ENCODE data around the gene TECPR2. TPM values are rescaled to one million over a fixed set of nuclear protein-coding genes. Genes with fewer than 3 reads are reported as not detected.

TECPR2 gene
- total RNA-seq, 1 donor from 2014 or later, result 5.1 TPM

GRCh38 chr14:102318781-102319276 lies 43.9 kb upstream of the TECPR2 start:
- H3K4me3 ChIP-seq (ENCODE audit: low read depth, low read length), result peak overlapping the region; percentile 69
- DNase-seq (ENCODE audit: low read depth), result no peak
- TF ChIP-seq CTCF (conservative IDR thresholded peaks at IDR 0.05; ENCODE audit: low read depth, low read length), result no peak

- H3K4me3 ChIP-seq (ENCODE audit: low read depth, low read length), result peak within 1 kb of the TSS; percentile 69
- no peak for TF ChIP-seq CTCF (conservative IDR thresholded peaks at IDR 0.05; ENCODE audit: low read depth, low read length)
- no peak for DNase-seq (ENCODE audit: low read depth)
Measured at GRCh38 chr14:102319351-102320032, 43.2 kb upstream of the TECPR2 start, which contains the start of gene ZNF839. Gene ZNF839 (plus strand): TSS chr14:102319746. CDS start chr14:102319766, 20 bp downstream.

GRCh38 chr14:102320033-102320660 lies 42.6 kb upstream of the TECPR2 start:
- H3K4me3 ChIP-seq (ENCODE audit: low read depth, low read length), result peak overlapping the region; percentile 69
- TF ChIP-seq CTCF (conservative IDR thresholded peaks at IDR 0.05; ENCODE audit: low read depth, low read length), result no peak
- no peak for DNase-seq (ENCODE audit: low read depth)

GRCh38 chr14:102320671-102321455 lies 41.9 kb upstream of the TECPR2 start:
- no peak for TF ChIP-seq CTCF (conservative IDR thresholded peaks at IDR 0.05; ENCODE audit: low read depth, low read length)
- DNase-seq (ENCODE audit: low read depth), result no peak
- peak overlapping the region; percentile 69 for H3K4me3 ChIP-seq (ENCODE audit: low read depth, low read length)

- no peak for TF ChIP-seq CTCF (conservative IDR thresholded peaks at IDR 0.05; ENCODE audit: low read depth, low read length)
- H3K4me3 ChIP-seq (ENCODE audit: low read depth, low read length), result no peak overlapping the region
- DNase-seq (ENCODE audit: low read depth), result no peak
Measured at GRCh38 chr14:102321456-102322422, 41.0 kb upstream of the TECPR2 start.

- DNase-seq (ENCODE audit: low read depth), result no peak
- H3K4me3 ChIP-seq (ENCODE audit: low read depth, low read length), result no peak overlapping the region
- peak; percentile 78 for TF ChIP-seq CTCF (conservative IDR thresholded peaks at IDR 0.05; ENCODE audit: low read depth, low read length)
Measured at GRCh38 chr14:102323102-102323501, 39.6 kb upstream of the TECPR2 start.

Measured in epithelial cell of proximal tubule (primary cell).